ENCODE data around the gene DGUOK. TPM values are rescaled to one million over a fixed set of nuclear protein-coding genes. Genes with fewer than 3 reads are reported as not detected.

Gene DGUOK
- total and polyA plus RNA-seq, 9 donors: 35.0 to 50.5 (median 44.9) TPM

DNA sequence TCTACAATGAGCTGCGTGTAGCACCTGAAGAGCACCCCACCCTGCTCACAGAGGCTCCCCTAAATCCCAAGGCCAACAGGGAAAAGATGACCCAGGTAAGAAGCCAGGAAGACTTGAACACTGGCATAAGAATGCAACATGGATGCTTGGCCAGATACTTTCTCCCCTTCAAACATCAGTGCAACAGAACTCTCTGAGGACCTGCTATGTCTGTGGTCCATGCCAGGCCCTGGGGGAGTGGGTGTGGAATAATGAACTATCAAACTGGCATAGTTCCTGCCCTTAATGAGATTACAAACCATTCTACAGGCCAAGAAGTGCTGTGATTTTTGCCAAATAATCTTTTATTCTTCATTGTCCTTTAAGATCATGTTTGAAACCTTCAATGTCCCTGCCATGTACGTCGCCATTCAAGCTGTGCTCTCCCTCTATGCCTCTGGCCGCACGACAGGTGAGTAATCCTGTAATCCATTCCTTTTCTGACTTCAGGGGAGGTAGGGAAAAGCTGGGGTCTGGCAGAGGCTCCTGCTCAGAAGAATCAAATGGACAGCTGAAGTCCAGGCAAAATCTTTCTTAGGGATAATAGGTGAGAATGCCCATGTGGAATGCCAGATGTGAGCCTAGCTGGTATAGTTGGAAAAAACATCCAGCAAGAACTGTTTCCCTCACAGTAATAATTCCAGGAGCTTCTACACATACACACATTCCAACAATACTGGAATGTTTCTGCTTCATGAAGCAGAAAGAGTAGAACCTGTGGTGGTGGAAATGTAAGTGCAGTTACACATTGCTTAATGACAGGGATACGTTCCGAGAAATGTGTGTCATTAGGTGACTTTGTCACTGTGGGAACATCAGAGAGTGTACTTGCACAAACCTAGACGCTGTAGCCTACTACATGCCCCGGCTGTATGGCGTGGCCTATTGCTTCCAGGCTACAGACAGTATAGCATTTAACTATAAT is 17.7 kb upstream of the DGUOK start:
- H3K36me3 ChIP-seq (ENCODE audit: control insufficient read depth, insufficient read depth, low read length): no peaks in the 10 kb centered on the region
- no peak overlapping the region for H3K4me3 ChIP-seq (ENCODE audit: low read length)
- no peak for DNase-seq
- no peaks in the 10 kb centered on the region for H3K9me3 ChIP-seq (replicated peaks; ENCODE audit: control insufficient read depth, low read depth, low read length)
- 82% methylated on average over 2 of the region's 10 CpGs for WGBS (ENCODE audit: insufficient coverage)
- H3K27me3 ChIP-seq (ENCODE audit: control insufficient read depth, insufficient read depth, low read length): no peaks in the 10 kb centered on the region
- H3K4me1 ChIP-seq (ENCODE audit: control insufficient read depth, insufficient read depth, low read length): no peaks in the 10 kb centered on the region
- no peak overlapping the region for H3K27ac ChIP-seq (ENCODE audit: low read length)

DNA sequence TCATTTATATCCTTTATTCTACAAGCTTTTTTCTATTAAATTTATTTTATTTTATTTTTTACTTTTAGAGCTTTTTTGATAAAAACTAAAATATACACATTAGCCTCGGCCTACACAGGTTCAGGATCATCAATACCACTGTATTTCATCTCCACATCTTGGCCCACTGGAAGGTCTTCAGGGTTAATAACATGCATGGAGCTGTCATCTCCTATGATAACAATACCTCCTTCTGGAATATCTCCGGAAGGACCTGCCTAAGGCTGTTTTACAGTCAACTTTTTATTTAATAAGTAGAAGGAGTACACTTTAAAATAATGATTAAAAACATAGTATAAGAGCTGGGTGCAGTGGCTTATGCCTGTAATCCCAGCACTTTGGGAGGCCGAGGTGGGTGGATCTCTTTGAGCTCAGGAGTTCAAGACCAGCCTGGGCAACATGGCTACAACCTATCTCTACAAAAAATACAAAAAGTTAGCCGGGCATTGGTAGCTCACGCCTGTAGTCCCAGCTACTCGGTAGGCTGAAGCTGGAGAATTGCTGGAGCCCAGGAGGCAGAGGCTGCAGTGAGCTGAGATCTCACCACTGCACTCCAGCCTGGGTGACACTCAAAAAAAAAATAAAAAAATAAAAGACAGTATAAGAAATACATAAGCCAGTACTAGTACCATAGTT is 15.7 kb upstream of the DGUOK start:
- Histone ChIP-seq H3K9me3 (replicated peaks; ENCODE audit: control insufficient read depth, low read depth, low read length) (no peaks in the 10 kb centered on the region), H3K36me3 (ENCODE audit: control insufficient read depth, insufficient read depth, low read length) (no peaks in the 10 kb centered on the region), H3K4me3 (ENCODE audit: low read length) (no peak overlapping the region), H3K4me1 (ENCODE audit: control insufficient read depth, insufficient read depth, low read length) (no peaks in the 10 kb centered on the region), H3K27me3 (ENCODE audit: control insufficient read depth, insufficient read depth, low read length) (no peaks in the 10 kb centered on the region), H3K27ac (ENCODE audit: low read length) (no peak overlapping the region)
- WGBS (ENCODE audit: insufficient coverage): no CpG with 5 or more reads among the region's 6 CpGs
- no peak for DNase-seq

DNA sequence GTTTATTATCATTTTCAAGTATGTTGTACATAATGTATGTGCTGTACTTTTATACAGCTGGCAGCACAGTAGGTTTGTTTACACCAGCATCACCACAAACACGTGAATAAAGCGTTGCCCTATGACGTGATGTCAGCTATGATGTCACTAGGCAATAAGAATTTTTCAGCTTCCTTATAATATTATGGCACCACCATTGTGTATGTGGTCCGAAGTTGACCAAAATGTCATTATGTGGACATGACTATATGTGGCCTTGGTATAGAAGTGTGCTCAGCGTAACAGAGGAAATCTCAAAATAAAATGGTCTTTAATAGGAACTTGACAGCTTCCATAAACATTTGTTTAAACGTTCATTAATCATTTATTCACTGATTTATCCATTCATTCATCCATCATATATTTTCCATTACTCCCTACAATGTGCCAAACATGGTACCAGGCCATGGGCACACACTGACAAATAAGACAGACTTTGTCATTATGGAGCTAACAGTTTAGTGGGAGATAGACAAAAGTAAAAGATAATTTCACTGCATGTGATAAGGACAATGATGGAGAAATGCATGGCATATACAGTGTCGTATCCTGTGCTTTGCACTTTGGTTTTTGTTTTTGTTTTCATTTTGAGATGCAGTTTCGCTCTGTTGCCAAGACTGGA is 15.0 kb upstream of the DGUOK start:
- Histone ChIP-seq H3K9me3 (replicated peaks; ENCODE audit: control insufficient read depth, low read depth, low read length) (no peaks in the 10 kb centered on the region), H3K27me3 (ENCODE audit: control insufficient read depth, insufficient read depth, low read length) (no peaks in the 10 kb centered on the region), H3K27ac (ENCODE audit: low read length) (no peak overlapping the region), H3K36me3 (ENCODE audit: control insufficient read depth, insufficient read depth, low read length) (no peaks in the 10 kb centered on the region), H3K4me3 (ENCODE audit: low read length) (no peak overlapping the region), H3K4me1 (ENCODE audit: control insufficient read depth, insufficient read depth, low read length) (no peaks in the 10 kb centered on the region)
- no peak for DNase-seq
- WGBS (ENCODE audit: insufficient coverage): no CpG with 5 or more reads among the region's 8 CpGs

DNA sequence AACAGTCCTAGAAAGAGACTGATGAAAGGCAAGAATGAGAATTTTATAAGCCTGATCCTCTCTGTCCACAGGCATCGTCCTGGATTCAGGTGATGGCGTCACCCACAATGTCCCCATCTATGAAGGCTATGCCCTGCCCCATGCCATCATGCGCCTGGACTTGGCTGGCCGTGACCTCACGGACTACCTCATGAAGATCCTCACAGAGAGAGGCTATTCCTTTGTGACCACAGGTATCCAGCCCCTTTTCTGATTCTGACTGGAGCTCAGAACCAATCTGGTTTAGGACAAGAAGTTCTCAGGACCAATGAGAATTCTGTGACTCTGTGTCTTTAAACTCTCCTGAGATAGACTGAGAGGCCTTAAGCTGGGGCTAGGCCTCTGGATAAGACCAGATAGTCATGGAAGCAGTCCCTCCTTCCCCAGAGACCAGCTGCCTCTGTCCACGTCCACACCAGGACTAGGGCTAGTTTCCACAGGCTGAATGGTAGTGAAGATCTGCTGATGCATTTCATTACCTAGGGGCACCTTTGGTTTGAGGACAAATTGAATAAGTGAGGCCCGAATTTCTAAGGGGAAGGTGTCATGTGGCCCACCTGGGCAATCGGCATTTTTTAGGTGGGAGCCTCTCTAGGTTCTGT is 13.1 kb upstream of the DGUOK start:
- no peaks in the 10 kb centered on the region for H3K36me3 ChIP-seq (ENCODE audit: control insufficient read depth, insufficient read depth, low read length)
- WGBS (ENCODE audit: insufficient coverage): 94% methylated on average over 7 of the region's 8 CpGs

DNA sequence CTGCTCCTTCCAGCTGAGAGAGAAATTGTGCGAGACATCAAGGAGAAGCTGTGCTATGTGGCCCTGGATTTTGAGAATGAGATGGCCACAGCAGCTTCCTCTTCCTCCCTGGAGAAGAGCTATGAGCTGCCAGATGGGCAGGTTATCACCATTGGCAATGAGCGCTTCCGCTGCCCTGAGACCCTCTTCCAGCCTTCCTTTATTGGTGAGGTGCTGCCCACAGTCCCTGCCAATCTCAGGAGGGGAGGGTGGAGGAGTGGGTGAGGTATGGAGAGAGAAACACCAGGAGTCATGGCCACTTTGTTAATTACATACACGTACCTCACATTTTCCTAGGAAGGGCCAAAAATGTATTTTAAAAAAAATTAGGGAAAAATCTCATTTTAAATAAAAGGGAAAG is 12.0 kb upstream of the DGUOK start:
- no peak overlapping the region for H3K27ac ChIP-seq (ENCODE audit: low read length)
- no peaks in the 10 kb centered on the region for H3K36me3 ChIP-seq (ENCODE audit: control insufficient read depth, insufficient read depth, low read length)
- no peak overlapping the region for H3K4me3 ChIP-seq (ENCODE audit: low read length)
- no peak for DNase-seq
- WGBS (ENCODE audit: insufficient coverage): no CpG with 5 or more reads among the region's 4 CpGs
- no peaks in the 10 kb centered on the region for H3K4me1 ChIP-seq (ENCODE audit: control insufficient read depth, insufficient read depth, low read length)
- no peaks in the 10 kb centered on the region for H3K9me3 ChIP-seq (replicated peaks; ENCODE audit: control insufficient read depth, low read depth, low read length)
- peaks cover 3% of the 10 kb centered on the region for H3K27me3 ChIP-seq (ENCODE audit: control insufficient read depth, insufficient read depth, low read length)

More for the DNA sequence above, 13.1 kb upstream of the DGUOK start:
- Histone ChIP-seq H3K27me3 (ENCODE audit: control insufficient read depth, insufficient read depth, low read length) (no peaks in the 10 kb centered on the region), H3K4me1 (ENCODE audit: control insufficient read depth, insufficient read depth, low read length) (no peaks in the 10 kb centered on the region), H3K4me3 (ENCODE audit: low read length) (no peak overlapping the region), H3K27ac (ENCODE audit: low read length) (no peak overlapping the region), H3K9me3 (replicated peaks; ENCODE audit: control insufficient read depth, low read depth, low read length) (no peaks in the 10 kb centered on the region)
- no peak for DNase-seq

DNA sequence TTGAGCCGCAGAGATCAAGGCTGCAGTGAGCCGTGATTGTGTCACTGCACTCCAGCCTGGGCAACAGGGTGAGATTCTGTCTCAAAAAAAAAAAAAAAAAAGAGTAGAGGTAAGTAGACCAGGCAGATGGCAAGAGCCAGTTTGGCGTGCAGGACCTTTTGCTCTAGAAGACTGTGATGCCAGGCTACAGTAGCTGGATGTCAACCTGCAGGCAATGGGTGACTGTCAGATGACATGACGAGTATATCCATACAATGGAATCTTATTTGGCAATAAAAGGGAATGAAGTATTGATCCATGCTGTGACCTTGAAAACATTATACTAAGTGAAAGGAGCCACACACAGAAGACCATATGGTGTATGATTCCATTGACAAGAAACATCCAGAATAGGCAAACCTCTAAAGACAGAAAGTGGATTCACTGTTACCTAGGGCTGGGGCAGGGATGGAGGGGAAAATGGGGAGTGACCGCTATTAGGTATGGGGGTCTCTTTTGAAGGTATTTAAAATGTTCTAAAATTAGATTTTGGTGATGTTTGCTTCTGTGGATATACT is 11.2 kb upstream of the DGUOK start:
- H3K4me1 ChIP-seq (ENCODE audit: control insufficient read depth, insufficient read depth, low read length): no peaks in the 10 kb centered on the region
- H3K27me3 ChIP-seq (ENCODE audit: control insufficient read depth, insufficient read depth, low read length): peaks cover 3% of the 10 kb centered on the region
- H3K36me3 ChIP-seq (ENCODE audit: control insufficient read depth, insufficient read depth, low read length): no peaks in the 10 kb centered on the region
- H3K9me3 ChIP-seq (replicated peaks; ENCODE audit: control insufficient read depth, low read depth, low read length): no peaks in the 10 kb centered on the region
- H3K27ac ChIP-seq (ENCODE audit: low read length): no peak overlapping the region
- WGBS (ENCODE audit: insufficient coverage): 85% methylated on average over 4 of the region's 5 CpGs
- DNase-seq: no peak
- H3K4me3 ChIP-seq (ENCODE audit: low read length): no peak overlapping the region

DNA sequence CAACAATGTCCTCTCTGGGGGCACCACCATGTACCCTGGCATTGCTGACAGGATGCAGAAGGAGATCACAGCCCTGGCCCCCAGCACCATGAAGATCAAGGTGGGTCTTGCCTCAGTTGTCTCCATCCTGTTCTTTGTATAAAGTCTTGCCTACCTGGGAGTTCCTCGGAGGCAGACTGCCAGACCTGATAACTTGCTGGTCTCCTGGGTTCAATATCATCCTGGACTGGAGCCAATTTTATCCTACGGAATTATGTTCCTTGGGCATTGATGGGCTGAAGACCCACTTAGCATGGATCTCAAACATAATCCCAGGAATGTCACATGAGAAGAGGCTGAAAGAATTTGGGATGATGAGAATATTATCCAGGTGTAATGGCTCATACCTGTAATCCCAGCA is 10.0 kb upstream of the DGUOK start:
- no peaks in the 10 kb centered on the region for H3K36me3 ChIP-seq (ENCODE audit: control insufficient read depth, insufficient read depth, low read length)
- H3K27ac ChIP-seq (ENCODE audit: low read length): no peak overlapping the region
- 89% methylated on average over 1 of the region's 2 CpGs for WGBS (ENCODE audit: insufficient coverage)
- H3K27me3 ChIP-seq (ENCODE audit: control insufficient read depth, insufficient read depth, low read length): peaks cover 12% of the 10 kb centered on the region
- H3K4me3 ChIP-seq (ENCODE audit: low read length): no peak overlapping the region
- DNase-seq: no peak
- H3K9me3 ChIP-seq (replicated peaks; ENCODE audit: control insufficient read depth, low read depth, low read length): no peaks in the 10 kb centered on the region
- no peaks in the 10 kb centered on the region for H3K4me1 ChIP-seq (ENCODE audit: control insufficient read depth, insufficient read depth, low read length)

DNA sequence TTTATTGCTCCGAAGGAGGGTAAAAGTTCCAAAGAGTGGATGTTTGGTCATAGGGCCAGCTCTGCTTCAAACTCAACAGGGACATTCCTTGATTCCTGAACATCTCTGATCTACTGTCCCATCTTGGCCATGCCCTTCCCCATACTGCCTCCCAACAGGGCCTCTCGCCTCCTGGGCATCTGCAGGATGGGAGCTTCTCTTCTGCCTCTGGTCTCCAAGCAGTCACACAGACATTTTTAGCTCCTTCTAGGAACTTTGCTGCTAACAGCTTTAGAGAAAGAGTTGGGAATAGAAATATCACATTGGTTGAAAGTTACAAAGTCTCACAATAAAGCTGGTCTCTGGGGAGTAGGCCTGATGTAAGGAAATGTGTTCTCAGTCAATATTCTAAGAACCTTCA is 9.4 kb upstream of the DGUOK start:
- no peaks in the 10 kb centered on the region for H3K4me1 ChIP-seq (ENCODE audit: control insufficient read depth, insufficient read depth, low read length)
- DNase-seq: no peak
- 80% methylated on average over 1 of the region's 2 CpGs for WGBS (ENCODE audit: insufficient coverage)
- no peak overlapping the region for H3K4me3 ChIP-seq (ENCODE audit: low read length)
- peaks cover 14% of the 10 kb centered on the region for H3K27me3 ChIP-seq (ENCODE audit: control insufficient read depth, insufficient read depth, low read length)
- H3K9me3 ChIP-seq (replicated peaks; ENCODE audit: control insufficient read depth, low read depth, low read length): no peaks in the 10 kb centered on the region
- H3K36me3 ChIP-seq (ENCODE audit: control insufficient read depth, insufficient read depth, low read length): no peaks in the 10 kb centered on the region
- H3K27ac ChIP-seq (ENCODE audit: low read length): no peak overlapping the region

DNA sequence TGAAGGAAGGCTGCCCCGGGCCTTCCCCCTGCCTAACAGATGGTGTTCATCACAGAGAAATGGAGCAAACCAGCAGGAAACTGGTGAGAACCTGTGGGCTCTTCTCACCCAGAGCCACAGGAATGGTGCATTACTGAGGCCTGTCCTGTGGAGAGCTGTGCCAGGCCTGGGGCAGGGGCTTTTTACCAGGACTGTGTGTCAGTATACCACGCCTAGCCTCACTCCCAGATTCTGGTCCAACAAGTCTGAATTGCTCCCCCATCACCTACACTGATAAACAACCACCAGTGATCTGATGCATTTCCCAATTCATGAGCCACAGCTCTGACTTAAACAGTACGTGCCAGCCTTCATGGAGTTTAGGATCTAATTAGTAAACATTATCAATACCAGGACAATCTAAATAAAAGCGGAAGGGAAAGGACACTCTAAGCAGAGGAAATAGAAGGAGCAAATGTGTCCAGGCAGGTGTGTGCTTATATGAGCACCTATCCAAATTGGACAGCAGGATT is 8.9 kb upstream of the DGUOK start:
- Histone ChIP-seq H3K4me1 (ENCODE audit: control insufficient read depth, insufficient read depth, low read length) (no peaks in the 10 kb centered on the region), H3K27ac (ENCODE audit: low read length) (no peak overlapping the region), H3K9me3 (replicated peaks; ENCODE audit: control insufficient read depth, low read depth, low read length) (no peaks in the 10 kb centered on the region), H3K4me3 (ENCODE audit: low read length) (no peak overlapping the region), H3K27me3 (ENCODE audit: control insufficient read depth, insufficient read depth, low read length) (peaks cover 16% of the 10 kb centered on the region), H3K36me3 (ENCODE audit: control insufficient read depth, insufficient read depth, low read length) (no peaks in the 10 kb centered on the region)
- 56% methylated on average over 3 of the region's 4 CpGs for WGBS (ENCODE audit: insufficient coverage)
- DNase-seq: no peak
